Ovary (tissue), 3 donors: ENCODE results near the gene IVL.

Experiments
- EP300 ChIP-seq: sonication (generic); formaldehyde crosslinking; IDR thresholded peaks from one replicate; pipeline ENCODE4 v1.6.1; 2017; ENCODE audit warnings: antibody characterized with exemption
- POLR2A ChIP-seq: fragments of 450-650 bp; IDR thresholded peaks from one replicate; pipeline ENCODE4 v1.6.1; 2017; ENCODE audit warnings: antibody characterized with exemption, mild to moderate bottlenecking, moderate library complexity
- TF ChIP-seq, protein P1 (sequence below), 3 donors: fragments of 450-650 bp in 2 of 3; fragments of 200-600 bp in 1 of 3; IDR thresholded peaks; one replicate each; pipeline versions ENCODE4 v1.5.1 to v1.8.0; 2016 to 2022; ENCODE audit warnings: antibody characterized with exemption in 3 of 3, mild to moderate bottlenecking in 1 of 3
- donor health status: DM: no; HTN: no; CAD: no.

DNA sequence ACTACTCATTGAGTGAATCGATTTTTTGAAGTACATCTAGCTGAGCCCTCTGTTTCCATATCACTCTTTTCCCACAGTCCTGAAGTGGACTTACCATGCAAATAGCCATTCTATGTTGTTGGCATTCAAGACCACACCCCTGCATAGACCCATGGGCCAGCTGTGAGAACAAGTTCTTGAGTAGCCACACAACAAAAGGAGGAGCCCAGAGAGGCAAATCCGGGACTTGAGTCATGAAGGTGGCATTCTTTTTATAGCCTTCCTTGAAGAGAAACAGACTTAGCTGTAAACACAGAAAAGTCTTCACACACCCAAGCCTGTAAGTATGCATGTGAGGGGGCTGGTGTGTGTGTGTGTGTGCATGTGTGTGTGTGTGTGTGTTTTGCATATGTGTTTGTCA lies 24.9 kb downstream of the IVL start:
- no peak for TF ChIP-seq POLR2A
- no peak for TF ChIP-seq EP300
- TF ChIP-seq, protein P1, sequence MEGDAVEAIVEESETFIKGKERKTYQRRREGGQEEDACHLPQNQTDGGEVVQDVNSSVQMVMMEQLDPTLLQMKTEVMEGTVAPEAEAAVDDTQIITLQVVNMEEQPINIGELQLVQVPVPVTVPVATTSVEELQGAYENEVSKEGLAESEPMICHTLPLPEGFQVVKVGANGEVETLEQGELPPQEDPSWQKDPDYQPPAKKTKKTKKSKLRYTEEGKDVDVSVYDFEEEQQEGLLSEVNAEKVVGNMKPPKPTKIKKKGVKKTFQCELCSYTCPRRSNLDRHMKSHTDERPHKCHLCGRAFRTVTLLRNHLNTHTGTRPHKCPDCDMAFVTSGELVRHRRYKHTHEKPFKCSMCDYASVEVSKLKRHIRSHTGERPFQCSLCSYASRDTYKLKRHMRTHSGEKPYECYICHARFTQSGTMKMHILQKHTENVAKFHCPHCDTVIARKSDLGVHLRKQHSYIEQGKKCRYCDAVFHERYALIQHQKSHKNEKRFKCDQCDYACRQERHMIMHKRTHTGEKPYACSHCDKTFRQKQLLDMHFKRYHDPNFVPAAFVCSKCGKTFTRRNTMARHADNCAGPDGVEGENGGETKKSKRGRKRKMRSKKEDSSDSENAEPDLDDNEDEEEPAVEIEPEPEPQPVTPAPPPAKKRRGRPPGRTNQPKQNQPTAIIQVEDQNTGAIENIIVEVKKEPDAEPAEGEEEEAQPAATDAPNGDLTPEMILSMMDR (IDR thresholded peaks at IDR 0.05): no peak
